Tibial nerve (tissue), 3 donors: Measurements from ENCODE around the gene LRRC3C.

Experiments
- POLR2A ChIP-seq, 2 donors: fragments of 450-650 bp; IDR thresholded peaks; one replicate each; pipeline ENCODE4 v1.6.1; 2017; ENCODE audit warnings: antibody characterized with exemption in 2 of 2, mild to moderate bottlenecking in 2 of 2, moderate library complexity in 2 of 2
- TF ChIP-seq, protein P1 (sequence below), 5 experiments: fragments of 200-600 bp in 3 of 5; fragments of 450-650 bp in 2 of 5; sonication (generic) in 3 of 5; IDR thresholded peaks; one replicate each; pipeline ENCODE4 v1.5.1; 2016 to 2019; ENCODE audit warnings: antibody characterized with exemption in 5 of 5, mild to moderate bottlenecking in 3 of 5, moderate library complexity in 2 of 5

DNA sequence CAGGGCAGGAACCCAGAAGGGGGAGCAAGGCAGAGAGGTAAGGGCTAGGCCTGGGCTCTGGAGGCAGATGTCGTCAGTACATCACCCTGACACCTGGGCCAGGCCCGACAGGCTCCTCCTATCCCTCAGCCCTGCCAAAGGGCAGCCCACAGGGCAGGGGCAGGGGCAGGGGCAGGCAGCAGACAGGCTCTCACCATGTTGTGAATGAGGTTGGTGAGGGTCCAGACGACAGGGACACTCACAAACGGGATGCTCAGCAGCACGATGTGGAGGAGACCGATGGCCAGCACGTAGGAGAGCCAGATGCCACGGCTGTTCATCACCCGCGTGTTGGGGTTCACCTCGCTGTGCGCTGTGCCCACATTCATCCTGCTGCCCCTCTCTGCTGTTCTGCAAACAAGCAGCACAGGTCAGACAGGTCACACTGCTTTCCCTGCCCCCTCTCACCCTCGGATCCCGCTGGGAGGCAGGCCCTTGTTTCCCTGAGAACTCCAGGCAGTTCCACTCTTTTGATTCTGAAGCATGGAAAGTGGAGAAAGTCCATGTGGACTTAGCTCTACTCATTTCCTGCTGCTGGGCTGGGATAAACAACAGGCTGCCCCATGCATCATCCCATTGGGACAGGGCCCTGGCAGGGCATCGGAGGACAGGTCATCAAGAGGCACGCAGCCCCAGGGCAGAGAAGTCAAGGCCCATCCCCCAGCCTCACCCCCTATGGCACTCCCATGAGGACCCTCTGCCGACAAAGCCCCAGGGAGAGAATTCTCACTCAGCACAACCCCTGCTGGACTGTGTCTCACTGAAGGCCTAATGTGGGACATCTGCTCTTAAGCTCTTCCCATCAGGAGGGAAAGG, 3.5 kb upstream of the LRRC3C start:
- TF ChIP-seq, protein P1, sequence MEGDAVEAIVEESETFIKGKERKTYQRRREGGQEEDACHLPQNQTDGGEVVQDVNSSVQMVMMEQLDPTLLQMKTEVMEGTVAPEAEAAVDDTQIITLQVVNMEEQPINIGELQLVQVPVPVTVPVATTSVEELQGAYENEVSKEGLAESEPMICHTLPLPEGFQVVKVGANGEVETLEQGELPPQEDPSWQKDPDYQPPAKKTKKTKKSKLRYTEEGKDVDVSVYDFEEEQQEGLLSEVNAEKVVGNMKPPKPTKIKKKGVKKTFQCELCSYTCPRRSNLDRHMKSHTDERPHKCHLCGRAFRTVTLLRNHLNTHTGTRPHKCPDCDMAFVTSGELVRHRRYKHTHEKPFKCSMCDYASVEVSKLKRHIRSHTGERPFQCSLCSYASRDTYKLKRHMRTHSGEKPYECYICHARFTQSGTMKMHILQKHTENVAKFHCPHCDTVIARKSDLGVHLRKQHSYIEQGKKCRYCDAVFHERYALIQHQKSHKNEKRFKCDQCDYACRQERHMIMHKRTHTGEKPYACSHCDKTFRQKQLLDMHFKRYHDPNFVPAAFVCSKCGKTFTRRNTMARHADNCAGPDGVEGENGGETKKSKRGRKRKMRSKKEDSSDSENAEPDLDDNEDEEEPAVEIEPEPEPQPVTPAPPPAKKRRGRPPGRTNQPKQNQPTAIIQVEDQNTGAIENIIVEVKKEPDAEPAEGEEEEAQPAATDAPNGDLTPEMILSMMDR (IDR thresholded peaks at IDR 0.05), result no peak
- TF ChIP-seq POLR2A (IDR thresholded peaks at IDR 0.05), result no peak
